Measurements from ENCODE around the gene ETF1.

The ETF1 gene

GRCh38 chr5:138560971-138561370, 17.9 kb upstream of the ETF1 start:
- no peak for DNase-seq

DNA sequence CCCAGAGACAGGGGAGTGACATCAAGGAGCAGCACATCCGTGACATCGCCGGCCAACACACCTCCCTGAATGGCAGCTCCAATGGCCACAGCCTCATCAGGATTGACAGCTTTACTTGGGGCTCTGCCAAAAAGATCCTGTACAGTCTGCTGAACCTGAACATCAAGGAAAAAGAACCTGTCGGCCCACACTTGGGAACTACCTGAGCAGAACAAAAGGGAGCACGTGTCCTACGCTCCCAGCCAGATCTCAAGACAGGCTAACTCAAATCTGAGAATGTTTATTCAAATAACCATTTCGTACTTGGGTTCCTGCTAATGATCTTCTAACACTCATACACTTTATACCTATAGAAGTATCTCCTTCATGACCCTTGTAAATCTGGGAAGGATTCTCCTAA, 16.9 kb upstream of the ETF1 start:
- no peak for DNase-seq

GRCh38 chr5:138557677-138558076, 14.6 kb upstream of the ETF1 start:
- DNase-seq = no peak

- no peak for DNase-seq
Observed at GRCh38 chr5:138554143-138554542, 11.1 kb upstream of the ETF1 start.

- no peak for DNase-seq
Observed at GRCh38 chr5:138553437-138554095, 10.5 kb upstream of the ETF1 start.

- DNase-seq = no peak
Observed at GRCh38 chr5:138552657-138553056, 9.6 kb upstream of the ETF1 start.

GRCh38 chr5:138549414-138549813, 6.4 kb upstream of the ETF1 start:
- no peak for DNase-seq

DNA sequence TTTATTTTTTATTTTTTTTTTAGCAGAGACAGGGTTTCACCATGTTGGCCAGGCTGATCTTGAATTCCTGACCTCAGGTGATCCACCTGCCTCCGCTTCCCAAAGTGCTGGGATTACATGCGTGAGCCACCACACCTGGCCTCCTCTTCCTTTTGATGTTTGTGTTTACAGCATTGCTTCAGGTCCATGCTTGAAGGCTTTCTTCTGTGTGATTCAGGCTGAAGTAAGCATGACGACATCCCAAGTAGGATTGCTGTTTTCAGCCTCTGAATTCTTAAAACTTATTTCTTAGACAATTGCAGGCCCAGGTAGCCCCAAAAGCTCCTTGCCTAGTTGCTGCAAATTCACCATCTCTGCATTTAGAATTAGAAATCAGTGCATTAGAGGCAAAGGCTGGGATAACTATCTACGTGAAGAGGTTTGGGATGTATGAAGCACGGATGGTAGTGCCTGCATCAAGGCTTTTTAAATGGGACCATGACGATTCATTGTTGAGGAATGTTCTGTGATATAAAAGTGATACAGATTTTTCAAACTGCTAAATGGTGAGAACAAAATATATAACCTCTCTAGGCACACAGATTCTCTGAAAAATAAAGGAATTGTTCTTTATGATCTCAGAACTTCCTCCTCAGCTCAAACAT, 3.0 kb upstream of the ETF1 start:
- no peak for DNase-seq

- no peak for DNase-seq
Observed at GRCh38 chr5:138544181-138545134, 1.4 kb upstream of the ETF1 start.

- no peak for DNase-seq
Observed at GRCh38 chr5:138543730-138544104, 681 bp upstream of the ETF1 start.

- no peak for DNase-seq
Observed at GRCh38 chr5:138542180-138542955, 668 bp downstream of the ETF1 start.

GRCh38 chr5:138541511-138542179, 1.4 kb downstream of the ETF1 start:
- DNase-seq = no peak

- DNase-seq = no peak
Observed at GRCh38 chr5:138539791-138540190, 3.2 kb downstream of the ETF1 start.

DNA sequence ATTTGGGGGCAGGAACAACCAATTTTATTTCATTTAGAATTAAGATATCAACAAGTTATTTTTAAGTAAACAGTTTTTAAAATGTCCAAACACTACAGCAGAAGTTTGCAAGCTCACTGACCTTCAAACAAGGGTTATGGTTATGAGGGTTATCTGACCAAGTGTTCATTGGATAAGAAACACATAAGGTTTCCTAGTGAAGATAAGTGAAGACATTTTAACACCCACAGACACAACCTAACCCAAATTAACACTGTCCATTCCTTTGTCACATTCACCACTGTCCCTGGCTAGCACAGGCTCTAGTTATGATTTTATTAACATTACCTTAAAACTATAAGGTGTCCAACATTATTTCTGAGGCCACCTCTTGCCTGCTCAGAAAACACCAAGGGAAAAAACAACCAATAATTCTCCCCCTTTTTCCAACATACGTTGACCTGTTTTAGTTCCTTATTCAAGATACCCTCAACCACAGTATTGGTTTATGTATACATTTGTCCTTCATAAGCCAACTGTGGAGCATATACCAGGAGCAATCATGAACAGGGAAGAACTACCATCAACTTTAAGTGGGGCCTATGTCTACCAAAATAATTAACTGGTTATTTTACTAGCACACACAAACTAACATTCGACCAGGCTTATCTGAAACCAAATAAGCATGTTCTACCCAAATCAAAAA, 4.0 kb downstream of the ETF1 start:
- DNase-seq = no peak

DNA sequence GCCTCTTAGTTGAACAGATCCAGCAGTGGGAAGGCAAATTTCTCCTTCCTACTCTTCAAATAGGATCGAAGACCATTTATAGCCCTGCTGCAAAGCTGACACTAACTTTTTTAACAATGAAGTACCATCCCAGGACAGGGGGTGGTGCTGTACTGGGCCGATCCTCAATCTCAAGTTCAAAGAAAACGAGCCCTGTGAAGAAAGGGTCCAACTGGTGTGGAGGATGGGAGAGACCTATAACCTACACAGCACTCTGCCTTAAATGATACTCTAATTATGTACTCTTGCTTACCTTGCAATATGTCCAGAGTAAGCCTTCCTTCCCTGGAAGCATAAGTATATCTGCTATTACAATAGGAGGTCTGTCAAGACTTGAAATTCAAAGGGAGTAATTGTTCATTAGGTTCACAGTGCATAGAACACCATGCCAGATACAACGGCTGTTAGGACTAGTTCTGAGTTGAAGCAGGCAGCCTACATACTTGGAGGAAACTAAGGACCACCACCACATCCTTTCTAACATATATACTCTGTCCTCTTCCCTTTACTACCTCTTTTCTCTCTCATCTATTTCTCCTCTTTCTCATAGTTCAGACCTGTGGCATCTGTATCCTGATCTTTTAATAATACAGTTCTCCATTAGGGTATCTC, 6.2 kb downstream of the ETF1 start:
- DNase-seq = no peak

GRCh38 chr5:138536215-138536614, 6.8 kb downstream of the ETF1 start:
- DNase-seq = no peak

DNA sequence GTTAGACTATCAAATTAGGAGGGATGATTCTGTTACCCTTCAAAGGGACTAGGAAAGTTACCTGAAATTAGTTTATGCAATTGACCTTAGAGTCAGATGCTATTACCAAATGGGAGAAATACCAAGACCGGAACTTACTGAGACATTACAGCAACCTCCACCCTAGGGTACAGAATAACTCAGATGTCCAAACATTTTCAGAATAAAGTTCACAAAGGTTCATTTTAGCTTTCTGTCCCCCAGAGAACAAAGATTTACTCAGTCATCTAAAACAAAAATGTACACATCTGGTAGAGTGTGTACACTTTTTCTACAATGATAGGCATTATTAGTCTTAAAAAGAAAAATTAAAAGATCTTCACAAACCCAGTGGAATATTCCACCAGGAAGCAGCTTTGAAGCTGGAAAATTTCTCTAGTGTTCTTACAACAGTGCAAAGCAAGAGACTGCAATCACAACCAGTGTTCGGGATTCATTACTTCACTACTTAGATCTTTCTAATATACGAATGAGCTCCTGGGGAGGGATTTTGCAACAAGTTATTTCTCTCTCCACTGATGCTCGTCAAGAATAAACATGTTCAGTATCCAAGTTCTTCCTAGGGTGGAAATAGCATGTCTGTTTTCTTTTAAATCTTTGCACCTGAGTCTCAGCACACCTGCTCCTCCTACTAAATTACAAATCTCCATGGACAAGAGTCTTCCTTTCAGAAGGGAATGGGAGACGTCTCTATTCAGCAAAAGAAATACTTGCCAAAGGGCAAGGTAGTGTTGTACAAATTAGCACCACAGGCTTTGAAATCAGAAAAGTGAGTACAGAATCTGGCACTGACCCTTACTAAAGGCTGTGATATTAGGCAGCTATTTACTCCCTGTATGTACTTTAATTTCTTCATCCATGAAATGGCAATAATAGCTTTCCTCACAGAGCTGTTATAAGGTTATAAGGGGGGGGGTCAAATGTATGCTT, 8.8 kb downstream of the ETF1 start:
- DNase-seq = no peak

DNA sequence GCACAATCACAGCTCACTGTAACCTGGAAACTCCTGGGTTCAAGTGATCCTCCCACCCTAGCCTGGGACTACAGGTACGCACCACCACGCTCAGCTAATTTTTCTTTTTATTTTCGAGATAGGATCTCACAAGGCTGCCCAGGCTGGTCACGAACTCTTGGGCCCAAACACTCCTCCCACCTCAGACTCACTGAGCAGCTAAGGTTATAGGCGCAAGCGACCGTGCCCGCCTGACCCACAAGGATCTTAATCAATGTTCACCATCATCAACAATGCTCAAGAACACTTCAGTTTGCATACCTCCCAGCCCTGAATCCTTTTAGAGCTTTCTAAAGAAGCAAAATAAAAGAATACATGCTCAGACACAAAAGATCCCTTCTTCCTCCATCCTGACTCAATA, 13.2 kb downstream of the ETF1 start:
- DNase-seq = no peak

- no peak for DNase-seq
Observed at GRCh38 chr5:138528744-138529469, 14.1 kb downstream of the ETF1 start.
